ENCODE results near the gene TIMP2. TPM values are rescaled to one million over a fixed set of nuclear protein-coding genes. Genes with fewer than 3 reads are reported as not detected.

The TIMP2 gene
- total RNA-seq, 1 experiment from 2014 or later, result 62.4 TPM

- H3K9me3 ChIP-seq (ENCODE audit: control insufficient read depth, insufficient read depth, low read depth, low read length), result no peaks in the 10 kb centered on the region
- ChIA-PET CTCF (no interaction called here), POLR2A (no interaction called here)
- H3K27ac ChIP-seq (ENCODE audit: low read length), result no peak overlapping the region
- ATAC-seq (no peak), DNase-seq (ENCODE audit: low read depth, low spot score) (no peak)
- H3K4me1 ChIP-seq (ENCODE audit: control insufficient read depth, insufficient read depth, low read length), result no peaks in the 10 kb centered on the region
- H3K27me3 ChIP-seq (ENCODE audit: control insufficient read depth, insufficient read depth, low read length), result no peaks in the 10 kb centered on the region
- BruUV-seq (replicated peaks), result no TSS peak
- no peak overlapping the region for H3K4me3 ChIP-seq (ENCODE audit: low read depth in 2 of 2, low read length in 2 of 2)
- intact Hi-C loops (cut with micrococcal nuclease; ENCODE audit: unreplicated experiment) (no loop called here), in situ Hi-C loops (cut with HindIII; ENCODE audit: low pct_unique_long_range_greater_than_20kb, low sequenced_read_pairs) (no loop called here)
- no peak for TF ChIP-seq POLR2AphosphoS5 (IDR thresholded peaks at IDR 0.05; ENCODE audit: low read depth, low read length)
- TF ChIP-seq CTCF (IDR thresholded peaks at IDR 0.05), result no peak
- TF ChIP-seq SIN3A (IDR thresholded peaks at IDR 0.05; ENCODE audit: borderline replicate concordance, insufficient read depth, low read depth, low read length), result no peak
- no peak for TF ChIP-seq TCF7L2 (IDR thresholded peaks at IDR 0.05; ENCODE audit: low read depth, low read length)
- no peak for TF ChIP-seq REST (IDR thresholded peaks at IDR 0.05; ENCODE audit: insufficient read depth in 1 of 2, low read depth in 2 of 2, low read length in 1 of 2)
- H3K36me3 ChIP-seq (ENCODE audit: control insufficient read depth, insufficient read depth, low read length), result peaks cover 27% of the 10 kb centered on the region
These were observed 112.3 kb downstream of the TIMP2 start for GRCh38 chr17:78812855-78813254.

GRCh38 chr17:78808163-78808562 is 117.0 kb downstream of the TIMP2 start:
- in situ Hi-C loops (cut with HindIII; ENCODE audit: low pct_unique_long_range_greater_than_20kb, low sequenced_read_pairs), result no loop called here
- ChIA-PET POLR2A (no interaction called here), CTCF (no interaction called here)
- Histone ChIP-seq H3K27ac (ENCODE audit: low read length) (no peak overlapping the region), H3K9me3 (ENCODE audit: control insufficient read depth, insufficient read depth, low read depth, low read length) (no peaks in the 10 kb centered on the region), H3K4me1 (ENCODE audit: control insufficient read depth, insufficient read depth, low read length) (no peaks in the 10 kb centered on the region), H3K4me3 (ENCODE audit: low read depth in 2 of 2, low read length in 2 of 2) (no peak overlapping the region), H3K27me3 (ENCODE audit: control insufficient read depth, insufficient read depth, low read length) (no peaks in the 10 kb centered on the region), H3K36me3 (ENCODE audit: control insufficient read depth, insufficient read depth, low read length) (peaks cover 20% of the 10 kb centered on the region)
- ATAC-seq, result no peak
- no peak for DNase-seq (ENCODE audit: low read depth, low spot score)
- TF ChIP-seq SIN3A (IDR thresholded peaks at IDR 0.05; ENCODE audit: borderline replicate concordance, insufficient read depth, low read depth, low read length), result no peak
- TF ChIP-seq REST (IDR thresholded peaks at IDR 0.05; ENCODE audit: insufficient read depth in 1 of 2, low read depth in 2 of 2, low read length in 1 of 2), result no peak
- no peak for TF ChIP-seq POLR2AphosphoS5 (IDR thresholded peaks at IDR 0.05; ENCODE audit: low read depth, low read length)
- TF ChIP-seq TCF7L2 (IDR thresholded peaks at IDR 0.05; ENCODE audit: low read depth, low read length), result no peak
- TF ChIP-seq CTCF (IDR thresholded peaks at IDR 0.05), result no peak
- no TSS peak for BruUV-seq (replicated peaks)
- intact Hi-C loops (cut with micrococcal nuclease; ENCODE audit: unreplicated experiment), result no loop called here
